Dermis blood vessel endothelial cell (primary cell): ENCODE measurements around the gene USP32. TPM values are rescaled to one million over a fixed set of nuclear protein-coding genes. Genes with fewer than 3 reads are reported as not detected.

Source experiments
- total RNA-seq: library from RNA; depleted of rRNA; stranded (reverse); fragments of >200 nt; gene quantifications from 2 replicates; pipeline ENCODE4 v1.2.3, GENCODE V29; 2014

Gene USP32
- total RNA-seq, 1 donor from 2014 or later = 53.6 TPM

Other genes starting within 250 kb of the USP32 start
- 3.2 and 4.0 TPM in 2 replicates for gene CA4, start 242.2 kb downstream of the USP32 start, total RNA-seq
- not detected in 2 replicates for gene CHCT1, start 30.4 kb upstream of the USP32 start, total RNA-seq
- gene APPBP2, start 134.1 kb upstream of the USP32 start, total RNA-seq = 42.0 and 57.4 TPM in 2 replicates
- 30.6 and 42.5 TPM in 2 replicates for gene PPM1D, start 208.1 kb upstream of the USP32 start, total RNA-seq